Breast epithelium (tissue), 3 donors: Measurements from ENCODE around the gene SLC22A13.

Experiments used
- POLR2A ChIP-seq: fragments of 450-650 bp; IDR thresholded peaks from one replicate; pipeline ENCODE4 v1.6.1; 2016; ENCODE audit warnings: antibody characterized with exemption, mild to moderate bottlenecking, moderate library complexity
- POLR2AphosphoS5 ChIP-seq, 3 donors: sonication (generic); formaldehyde crosslinking; IDR thresholded peaks; one replicate each; pipeline ENCODE4 v1.6.1; 2017; ENCODE audit warnings: antibody characterized with exemption in 3 of 3
- TF ChIP-seq, protein P1 (sequence below), 3 donors: fragments of 450-650 bp; IDR thresholded peaks; one replicate each; pipeline ENCODE4 v1.5.1; 2016 to 2017; ENCODE audit warnings: antibody characterized with exemption in 3 of 3, mild to moderate bottlenecking in 3 of 3, moderate library complexity in 3 of 3

DNA sequence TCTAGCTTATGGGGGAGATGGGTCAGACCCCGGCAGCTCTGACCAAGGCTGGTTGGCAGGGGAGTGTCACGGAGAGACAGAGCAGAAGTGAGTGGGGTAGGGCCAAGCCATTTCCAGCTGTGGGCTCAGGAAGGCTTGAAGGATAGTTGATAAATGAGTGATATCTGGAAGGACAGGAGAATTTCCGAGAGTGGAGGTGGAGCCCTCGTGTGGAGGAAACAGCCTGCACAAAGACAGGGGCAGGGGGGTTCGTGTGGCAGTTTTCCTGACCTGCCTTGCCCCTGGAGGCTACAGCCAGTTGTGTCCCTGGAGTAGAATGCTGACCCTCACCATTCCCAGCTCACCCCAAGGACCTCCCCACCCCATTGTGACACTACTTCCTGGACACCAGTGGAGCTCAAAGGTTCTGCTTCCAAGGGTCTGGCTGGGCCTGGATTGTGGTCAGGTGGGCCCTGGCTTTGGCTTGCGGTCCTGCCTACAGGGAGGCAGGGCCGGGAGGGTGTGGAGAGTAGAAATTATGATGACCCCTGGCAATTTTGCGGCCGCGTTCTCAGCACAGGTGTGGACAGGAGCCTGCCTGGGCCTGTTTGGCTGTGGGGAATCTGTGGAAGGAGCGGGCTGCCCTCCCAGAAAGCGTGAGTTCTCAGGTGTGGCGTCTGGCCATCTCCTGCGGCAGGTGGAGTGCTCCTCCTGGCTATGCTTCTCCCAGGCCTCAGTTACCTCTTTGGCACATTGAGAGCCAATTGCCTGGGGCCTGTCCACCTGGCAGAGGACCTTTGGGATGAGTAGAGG lies 16.5 kb downstream of the SLC22A13 start, which contains the start of gene SLC22A14:
- no peak for TF ChIP-seq POLR2A
- no peak for TF ChIP-seq POLR2AphosphoS5 (IDR thresholded peaks at IDR 0.05)
- TF ChIP-seq, protein P1, sequence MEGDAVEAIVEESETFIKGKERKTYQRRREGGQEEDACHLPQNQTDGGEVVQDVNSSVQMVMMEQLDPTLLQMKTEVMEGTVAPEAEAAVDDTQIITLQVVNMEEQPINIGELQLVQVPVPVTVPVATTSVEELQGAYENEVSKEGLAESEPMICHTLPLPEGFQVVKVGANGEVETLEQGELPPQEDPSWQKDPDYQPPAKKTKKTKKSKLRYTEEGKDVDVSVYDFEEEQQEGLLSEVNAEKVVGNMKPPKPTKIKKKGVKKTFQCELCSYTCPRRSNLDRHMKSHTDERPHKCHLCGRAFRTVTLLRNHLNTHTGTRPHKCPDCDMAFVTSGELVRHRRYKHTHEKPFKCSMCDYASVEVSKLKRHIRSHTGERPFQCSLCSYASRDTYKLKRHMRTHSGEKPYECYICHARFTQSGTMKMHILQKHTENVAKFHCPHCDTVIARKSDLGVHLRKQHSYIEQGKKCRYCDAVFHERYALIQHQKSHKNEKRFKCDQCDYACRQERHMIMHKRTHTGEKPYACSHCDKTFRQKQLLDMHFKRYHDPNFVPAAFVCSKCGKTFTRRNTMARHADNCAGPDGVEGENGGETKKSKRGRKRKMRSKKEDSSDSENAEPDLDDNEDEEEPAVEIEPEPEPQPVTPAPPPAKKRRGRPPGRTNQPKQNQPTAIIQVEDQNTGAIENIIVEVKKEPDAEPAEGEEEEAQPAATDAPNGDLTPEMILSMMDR (IDR thresholded peaks at IDR 0.05): no peak
